Effector memory CD8-positive, alpha-beta T cell (primary cell): ENCODE results near the gene ENPP1.

Experiments used
- ATAC-seq: fragments of 150-1000 bp; cut with Tn5 transposase; replicated peaks from 2 replicates; pipeline ENCODE4 v1.10.0; 2021; ENCODE audit warnings: mild to moderate bottlenecking, moderate library complexity
- DNase-seq, 3 experiments: peaks; one replicate each; pipeline ENCODE4 v3.0.0; 2021
- H3K27ac Mint-ChIP-seq, 2 donors: one replicate each; pipeline ENCODE4 v1.8.0; 2022; ENCODE audit warnings: mild to moderate bottlenecking in 2 of 2, mixed read lengths in 2 of 2, moderate library complexity in 2 of 2
- H3K27me3 Mint-ChIP-seq, 2 donors: one replicate each; pipeline ENCODE4 v1.8.0; 2022; ENCODE audit warnings: mixed read lengths in 2 of 2
- H3K36me3 Mint-ChIP-seq: one replicate; pipeline ENCODE4 v1.8.0; 2022; ENCODE audit warnings: mild to moderate bottlenecking, moderate library complexity, mixed read lengths; ENCODE audit not compliant: insufficient read depth
- H3K4me1 Mint-ChIP-seq, 2 donors: one replicate each; pipeline ENCODE4 v1.8.0; 2022; ENCODE audit warnings: low read depth in 2 of 2, mixed read lengths in 2 of 2
- H3K4me3 Mint-ChIP-seq, 2 donors: one replicate each; pipeline ENCODE4 v1.8.0; 2022; ENCODE audit warnings: mild to moderate bottlenecking in 2 of 2, mixed read lengths in 2 of 2, moderate library complexity in 2 of 2
- H3K9me3 Mint-ChIP-seq, 2 donors: one replicate each; pipeline ENCODE4 v1.8.0; 2022; ENCODE audit warnings: mixed read lengths in 2 of 2
- total RNA-seq, 9 experiments: gene quantifications; one replicate each; lab custom pipeline; 2026; lab: John Stamatoyannopoulos, UW

The ENPP1 gene
- 0.46 to 2.9 (median 1.3) reads per million in 9 experiments for total RNA-seq

GRCh38 chr6:131807644-131808459 is at the start of gene ENPP1:
ENPP1 (plus strand) TSS chr6:131808020; CDS start chr6:131808036, 16 bp downstream.
- H3K27ac Mint-ChIP-seq = peak within 1 kb of the TSS; percentile 22 to 75
- no peaks in the 10 kb centered on the region for H3K9me3 Mint-ChIP-seq
- H3K27me3 Mint-ChIP-seq = no peaks in the 10 kb centered on the region
- H3K4me1 Mint-ChIP-seq = peaks cover 17 to 22% of the 10 kb centered on the region in 2 donors
- DNase-seq (peak; percentile 26 to 40 (median 39)), ATAC-seq (peak; percentile 77)
- H3K36me3 Mint-ChIP-seq = no peaks in the 10 kb centered on the region
- H3K4me3 Mint-ChIP-seq = peak within 1 kb of the TSS; percentile 89 to 91

DNA sequence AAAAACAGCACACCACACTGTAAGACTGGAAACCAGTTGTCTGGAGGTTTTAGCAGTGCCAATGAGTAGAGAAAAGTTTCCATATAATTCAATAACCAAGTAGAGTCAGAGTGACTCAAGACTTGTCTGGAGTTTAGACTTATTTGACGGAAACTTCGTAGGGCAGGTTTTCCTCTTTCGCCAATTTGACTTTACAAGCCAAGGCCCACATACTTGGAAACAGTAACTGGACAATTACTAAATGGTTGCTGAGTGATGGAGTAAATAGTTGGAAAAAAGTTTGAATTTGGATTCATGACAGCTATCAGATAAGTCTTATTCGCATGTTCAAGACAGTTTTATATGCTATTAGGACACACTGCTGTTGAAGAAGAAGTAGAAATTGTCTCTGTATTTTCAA is 48.9 kb upstream of the ENPP1 start:
- no peak for ATAC-seq
- no peak for DNase-seq
- no peaks in the 10 kb centered on the region for H3K4me1 Mint-ChIP-seq

GRCh38 chr6:131761060-131761761 is 46.6 kb upstream of the ENPP1 start:
- ATAC-seq (no peak), DNase-seq (no peak)
- no peaks in the 10 kb centered on the region for H3K4me1 Mint-ChIP-seq
- H3K36me3 Mint-ChIP-seq = no peaks in the 10 kb centered on the region
- no peak overlapping the region for H3K4me3 Mint-ChIP-seq
- no peaks in the 10 kb centered on the region for H3K9me3 Mint-ChIP-seq
- no peak overlapping the region for H3K27ac Mint-ChIP-seq
- H3K27me3 Mint-ChIP-seq = peaks cover 21 to 27% of the 10 kb centered on the region in 2 donors

More for the DNA sequence above, 48.9 kb upstream of the ENPP1 start:
- Mint-ChIP-seq H3K27me3 (peaks cover 34 to 36% of the 10 kb centered on the region in 2 donors), H3K4me3 (no peak overlapping the region), H3K27ac (no peak overlapping the region), H3K9me3 (no peaks in the 10 kb centered on the region), H3K36me3 (no peaks in the 10 kb centered on the region)

GRCh38 chr6:131761762-131762067 is 46.1 kb upstream of the ENPP1 start:
- DNase-seq = no peak
- H3K27ac Mint-ChIP-seq = no peak overlapping the region
- H3K4me1 Mint-ChIP-seq = no peaks in the 10 kb centered on the region
- ATAC-seq = no peak
- no peaks in the 10 kb centered on the region for H3K36me3 Mint-ChIP-seq
- no peak overlapping the region for H3K4me3 Mint-ChIP-seq
- peaks cover 16 to 22% of the 10 kb centered on the region in 2 donors for H3K27me3 Mint-ChIP-seq
- no peaks in the 10 kb centered on the region for H3K9me3 Mint-ChIP-seq

DNA sequence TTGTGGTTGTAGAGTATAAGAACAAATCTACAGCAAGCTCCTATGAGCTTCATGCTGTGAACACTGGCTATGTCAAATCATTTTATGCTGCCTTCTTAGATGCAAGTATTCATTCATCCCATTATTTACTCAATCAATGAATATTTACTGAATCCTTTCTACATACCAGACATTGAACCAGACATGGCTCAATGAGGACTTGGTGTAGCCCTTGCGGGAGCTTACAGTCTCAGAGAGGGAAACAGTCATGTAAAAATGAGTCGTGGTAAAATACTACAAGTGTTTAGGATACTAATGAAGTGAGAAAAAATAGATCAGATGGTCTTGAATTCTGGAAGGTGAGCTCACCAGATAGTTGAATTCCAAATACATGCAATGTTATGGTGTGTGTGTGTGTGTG is 44.8 kb upstream of the ENPP1 start:
- Mint-ChIP-seq H3K9me3 (no peaks in the 10 kb centered on the region), H3K4me3 (no peak overlapping the region), H3K27ac (no peak overlapping the region), H3K4me1 (no peaks in the 10 kb centered on the region), H3K27me3 (peaks cover 14 to 16% of the 10 kb centered on the region in 2 donors), H3K36me3 (no peaks in the 10 kb centered on the region)
- DNase-seq = no peak
- ATAC-seq = no peak

- H3K9me3 Mint-ChIP-seq = peaks cover 0 to 1% of the 10 kb centered on the region in 2 donors
- peaks cover 14 to 24% of the 10 kb centered on the region in 2 donors for H3K27me3 Mint-ChIP-seq
- H3K4me1 Mint-ChIP-seq = peaks cover 0 to 2% of the 10 kb centered on the region in 2 donors
Observed at GRCh38 chr6:131763749-131764148, 44.1 kb upstream of the ENPP1 start.

GRCh38 chr6:131764350-131764749 is 43.5 kb upstream of the ENPP1 start:
- Mint-ChIP-seq H3K4me1 (peaks cover 0 to 2% of the 10 kb centered on the region in 2 donors), H3K27me3 (peaks cover 14 to 26% of the 10 kb centered on the region in 2 donors), H3K27ac (no peak overlapping the region), H3K9me3 (peaks cover 0 to 1% of the 10 kb centered on the region in 2 donors), H3K36me3 (no peaks in the 10 kb centered on the region), H3K4me3 (no peak overlapping the region)
- ATAC-seq (no peak), DNase-seq (no peak)

More at GRCh38 chr6:131763749-131764148, 44.1 kb upstream of the ENPP1 start:
- Mint-ChIP-seq H3K27ac (no peak overlapping the region), H3K36me3 (no peaks in the 10 kb centered on the region), H3K4me3 (no peak overlapping the region)
- ATAC-seq (no peak), DNase-seq (no peak)

DNA sequence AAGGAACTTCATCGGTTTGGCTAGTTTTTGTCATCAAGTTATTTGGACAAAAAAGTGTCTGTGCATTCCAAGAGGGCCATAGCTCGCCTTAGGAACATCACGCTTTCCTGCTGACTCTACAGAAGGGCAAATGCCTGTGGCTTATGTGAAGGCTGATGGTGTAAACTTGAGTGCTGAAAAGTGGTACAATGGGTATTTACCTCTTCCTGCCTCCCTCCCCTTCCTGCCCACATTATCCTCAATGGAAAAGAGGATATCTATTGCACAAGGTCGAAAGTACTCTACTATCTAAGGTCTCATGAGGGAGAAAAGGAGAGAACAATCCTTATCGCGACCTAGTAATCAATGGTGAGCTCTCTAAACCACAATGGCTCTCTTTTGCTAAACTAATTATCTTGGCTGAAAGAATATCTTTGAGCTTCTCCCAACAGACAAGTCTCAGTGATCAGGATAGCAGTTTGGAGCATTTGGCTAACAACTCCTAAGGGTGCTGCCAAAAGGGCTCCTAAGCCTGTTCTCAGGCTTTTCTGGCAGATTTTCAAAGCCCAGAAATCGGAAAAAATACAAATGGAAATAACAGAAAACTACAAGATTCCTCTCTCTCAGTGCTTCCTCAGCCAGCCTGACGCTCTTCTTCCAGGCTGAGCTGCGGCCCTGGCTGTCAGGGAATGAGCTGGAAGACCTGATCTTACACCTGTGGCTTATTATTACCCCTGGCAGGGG is 42.6 kb upstream of the ENPP1 start:
- Mint-ChIP-seq H3K36me3 (no peaks in the 10 kb centered on the region), H3K27me3 (peaks cover 20 to 26% of the 10 kb centered on the region in 2 donors), H3K4me1 (peaks cover 0 to 2% of the 10 kb centered on the region in 2 donors), H3K27ac (no peak overlapping the region), H3K9me3 (peaks cover 0 to 1% of the 10 kb centered on the region in 2 donors), H3K4me3 (no peak overlapping the region)
- no peak for DNase-seq
- ATAC-seq = no peak

DNA sequence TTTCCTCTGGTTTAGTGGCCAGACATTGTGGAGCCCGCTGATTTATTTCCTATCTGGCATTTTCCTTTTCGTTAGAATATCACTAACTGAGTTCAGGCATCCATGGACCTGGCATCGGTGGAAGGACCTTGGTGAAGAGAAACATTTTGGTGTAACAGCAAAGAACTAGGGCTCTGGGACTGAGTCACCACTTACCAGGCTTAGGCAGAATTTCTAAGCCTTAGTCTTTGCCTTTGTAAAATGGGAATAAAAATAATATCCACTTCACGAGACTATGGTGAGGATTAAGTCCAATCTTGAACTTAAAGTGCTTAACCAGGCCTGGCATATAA is 42.0 kb upstream of the ENPP1 start:
- Mint-ChIP-seq H3K4me3 (no peak overlapping the region), H3K27me3 (peaks cover 24 to 26% of the 10 kb centered on the region in 2 donors), H3K36me3 (no peaks in the 10 kb centered on the region), H3K27ac (no peak overlapping the region), H3K9me3 (peaks cover 0 to 1% of the 10 kb centered on the region in 2 donors), H3K4me1 (peaks cover 0 to 2% of the 10 kb centered on the region in 2 donors)
- DNase-seq (no peak), ATAC-seq (no peak)

GRCh38 chr6:131766631-131767030 is 41.2 kb upstream of the ENPP1 start:
- Mint-ChIP-seq H3K4me3 (no peak overlapping the region), H3K4me1 (peaks cover 0 to 2% of the 10 kb centered on the region in 2 donors), H3K27ac (no peak overlapping the region), H3K9me3 (peaks cover 0 to 1% of the 10 kb centered on the region in 2 donors), H3K27me3 (peaks cover 26 to 29% of the 10 kb centered on the region in 2 donors), H3K36me3 (no peaks in the 10 kb centered on the region)
- ATAC-seq (no peak), DNase-seq (no peak)

DNA sequence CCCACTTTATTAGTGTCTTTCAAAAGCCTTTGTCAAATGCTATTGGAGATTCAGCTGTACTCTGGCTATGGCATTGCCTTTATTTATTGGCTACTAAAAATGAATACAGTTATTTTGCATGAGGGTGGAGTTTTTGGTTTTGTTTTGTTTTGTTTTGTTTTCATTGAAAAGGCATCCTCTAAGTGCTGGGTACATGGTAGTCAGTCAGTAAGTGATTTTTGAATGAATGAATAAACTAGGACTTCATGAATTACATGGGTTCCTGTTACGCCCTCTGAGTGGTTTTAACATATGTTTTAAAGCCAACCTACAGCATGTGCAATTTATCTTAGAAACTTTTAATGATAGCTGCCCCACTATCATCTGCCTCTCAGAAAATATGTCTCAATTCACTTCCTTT is 38.9 kb upstream of the ENPP1 start:
- H3K27me3 Mint-ChIP-seq = peaks cover 32 to 35% of the 10 kb centered on the region in 2 donors
- peaks cover 0 to 1% of the 10 kb centered on the region in 2 donors for H3K9me3 Mint-ChIP-seq
- DNase-seq (no peak), ATAC-seq (no peak)
- peaks cover 0 to 2% of the 10 kb centered on the region in 2 donors for H3K4me1 Mint-ChIP-seq
- H3K4me3 Mint-ChIP-seq = no peak overlapping the region
- H3K27ac Mint-ChIP-seq = no peak overlapping the region
- H3K36me3 Mint-ChIP-seq = no peaks in the 10 kb centered on the region

- Mint-ChIP-seq H3K4me3 (no peak overlapping the region), H3K9me3 (peaks cover 0 to 1% of the 10 kb centered on the region in 2 donors), H3K27me3 (peaks cover 34 to 35% of the 10 kb centered on the region in 2 donors), H3K27ac (no peak overlapping the region), H3K4me1 (peaks cover 0 to 2% of the 10 kb centered on the region in 2 donors), H3K36me3 (no peaks in the 10 kb centered on the region)
- ATAC-seq (no peak), DNase-seq (no peak)
Observed at GRCh38 chr6:131769385-131770141, 38.3 kb upstream of the ENPP1 start.

DNA sequence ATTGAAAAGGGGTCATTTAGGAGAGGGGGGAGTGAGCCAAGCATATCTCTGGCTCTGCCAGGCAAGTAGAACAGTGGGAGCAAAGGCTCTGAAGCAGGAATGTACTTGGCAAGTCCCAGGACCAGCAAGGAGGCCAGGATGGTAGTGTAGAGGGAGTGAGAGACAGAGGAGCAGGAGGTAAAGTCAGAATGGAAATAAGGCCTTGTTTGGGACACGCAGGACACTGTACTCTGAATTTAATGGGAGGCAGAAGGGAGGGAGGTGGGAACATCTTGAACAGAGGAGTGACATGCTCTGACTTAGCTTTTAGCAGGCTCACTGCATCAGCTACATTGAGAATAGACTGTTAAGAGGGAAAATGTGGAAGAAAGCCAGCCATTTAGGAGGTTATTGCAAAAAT is 37.0 kb upstream of the ENPP1 start:
- ATAC-seq = no peak
- Mint-ChIP-seq H3K4me3 (no peak overlapping the region), H3K27me3 (peaks cover 30 to 31% of the 10 kb centered on the region in 2 donors)

More for the DNA sequence above, 37.0 kb upstream of the ENPP1 start:
- Mint-ChIP-seq H3K36me3 (no peaks in the 10 kb centered on the region), H3K4me1 (peaks cover 0 to 2% of the 10 kb centered on the region in 2 donors), H3K27ac (no peak overlapping the region), H3K9me3 (peaks cover 0 to 1% of the 10 kb centered on the region in 2 donors)
- no peak for DNase-seq
